ENCODE measurements around the gene CNGA1.

CNGA1 gene

GRCh38 chr4:48018112-48018511 is 1.6 kb upstream of the CNGA1 start:
- TF ChIP-seq GATA3 (IDR thresholded peaks at IDR 0.05; ENCODE audit: low read depth, low read length) (no peak), GATA2 (IDR thresholded peaks at IDR 0.05; ENCODE audit: low read depth, low read length) (no peak)

GRCh38 chr4:48017108-48017571 is 659 bp upstream of the CNGA1 start:
- TF ChIP-seq GATA2 (IDR thresholded peaks at IDR 0.05; ENCODE audit: low read depth, low read length) (no peak), GATA3 (IDR thresholded peaks at IDR 0.05; ENCODE audit: low read depth, low read length) (no peak)

- no peak for TF ChIP-seq GATA2 (IDR thresholded peaks at IDR 0.05; ENCODE audit: low read depth, low read length)
- TF ChIP-seq GATA3 (IDR thresholded peaks at IDR 0.05; ENCODE audit: low read depth, low read length) = no peak
These were observed 803 bp downstream of the CNGA1 start for GRCh38 chr4:48015678-48016077.

- no peak for TF ChIP-seq GATA3 (IDR thresholded peaks at IDR 0.05; ENCODE audit: low read depth, low read length)
- TF ChIP-seq GATA2 (IDR thresholded peaks at IDR 0.05; ENCODE audit: low read depth, low read length) = no peak
These were observed 1.3 kb downstream of the CNGA1 start for GRCh38 chr4:48015216-48015615.

- TF ChIP-seq GATA2 (IDR thresholded peaks at IDR 0.05; ENCODE audit: low read depth, low read length) = no peak
- no peak for TF ChIP-seq GATA3 (IDR thresholded peaks at IDR 0.05; ENCODE audit: low read depth, low read length)
These were observed 3.7 kb downstream of the CNGA1 start for GRCh38 chr4:48012824-48013223.

- TF ChIP-seq GATA3 (IDR thresholded peaks at IDR 0.05; ENCODE audit: low read depth, low read length) = no peak
- TF ChIP-seq GATA2 (IDR thresholded peaks at IDR 0.05; ENCODE audit: low read depth, low read length) = no peak
These were observed 4.8 kb downstream of the CNGA1 start for GRCh38 chr4:48011722-48012121.

- no peak for TF ChIP-seq GATA3 (IDR thresholded peaks at IDR 0.05; ENCODE audit: low read depth, low read length)
- no peak for TF ChIP-seq GATA2 (IDR thresholded peaks at IDR 0.05; ENCODE audit: low read depth, low read length)
These were observed 8.4 kb downstream of the CNGA1 start for GRCh38 chr4:48008021-48008596.

- TF ChIP-seq GATA2 (IDR thresholded peaks at IDR 0.05; ENCODE audit: low read depth, low read length) = no peak
- TF ChIP-seq GATA3 (IDR thresholded peaks at IDR 0.05; ENCODE audit: low read depth, low read length) = no peak
These were observed 10.7 kb downstream of the CNGA1 start for GRCh38 chr4:48005781-48006180.

GRCh38 chr4:48002267-48002666 is 14.2 kb downstream of the CNGA1 start:
- no peak for TF ChIP-seq GATA2 (IDR thresholded peaks at IDR 0.05; ENCODE audit: low read depth, low read length)
- TF ChIP-seq GATA3 (IDR thresholded peaks at IDR 0.05; ENCODE audit: low read depth, low read length) = no peak

- TF ChIP-seq GATA3 (IDR thresholded peaks at IDR 0.05; ENCODE audit: low read depth, low read length) (no peak), GATA2 (IDR thresholded peaks at IDR 0.05; ENCODE audit: low read depth, low read length) (no peak)
These were observed 20.5 kb downstream of the CNGA1 start for GRCh38 chr4:47996021-47996420.

GRCh38 chr4:47990145-47990544 is 26.3 kb downstream of the CNGA1 start:
- no peak for TF ChIP-seq GATA3 (IDR thresholded peaks at IDR 0.05; ENCODE audit: low read depth, low read length)
- no peak for TF ChIP-seq GATA2 (IDR thresholded peaks at IDR 0.05; ENCODE audit: low read depth, low read length)

- TF ChIP-seq GATA3 (IDR thresholded peaks at IDR 0.05; ENCODE audit: low read depth, low read length) (no peak), GATA2 (IDR thresholded peaks at IDR 0.05; ENCODE audit: low read depth, low read length) (no peak)
These were observed 41.9 kb downstream of the CNGA1 start for GRCh38 chr4:47974566-47974965.

- TF ChIP-seq GATA2 (IDR thresholded peaks at IDR 0.05; ENCODE audit: low read depth, low read length) = no peak
- TF ChIP-seq GATA3 (IDR thresholded peaks at IDR 0.05; ENCODE audit: low read depth, low read length) = no peak
These were observed 43.8 kb downstream of the CNGA1 start for GRCh38 chr4:47972721-47973120.

GRCh38 chr4:47972181-47972580 is 44.3 kb downstream of the CNGA1 start:
- TF ChIP-seq GATA2 (IDR thresholded peaks at IDR 0.05; ENCODE audit: low read depth, low read length) (no peak), GATA3 (IDR thresholded peaks at IDR 0.05; ENCODE audit: low read depth, low read length) (no peak)

GRCh38 chr4:47968847-47969246 is 47.6 kb downstream of the CNGA1 start:
- TF ChIP-seq GATA3 (IDR thresholded peaks at IDR 0.05; ENCODE audit: low read depth, low read length) (no peak), GATA2 (IDR thresholded peaks at IDR 0.05; ENCODE audit: low read depth, low read length) (no peak)

- no peak for TF ChIP-seq GATA3 (IDR thresholded peaks at IDR 0.05; ENCODE audit: low read depth, low read length)
- no peak for TF ChIP-seq GATA2 (IDR thresholded peaks at IDR 0.05; ENCODE audit: low read depth, low read length)
These were observed 61.8 kb downstream of the CNGA1 start for GRCh38 chr4:47954677-47955076.

Data from SH-SY5Y (cell line).